Caki2 (cell line): ENCODE measurements around the gene RPL36A. TPM values are rescaled to one million over a fixed set of nuclear protein-coding genes. Genes with fewer than 3 reads are reported as not detected.

Experiments
- DNase-seq: peaks from one replicate; pipeline ENCODE4 v3.0.0-alpha.2; 2015; ENCODE audit warnings: low read depth
- in situ Hi-C: cut with HindIII; loops from 2 replicates; pipeline ENCODE4 v1.10.0; 2016; ENCODE audit warnings: low sequenced_read_pairs, low pct_unique_long_range_greater_than_20kb, mixed read lengths
- total RNA-seq: library from RNA; depleted of rRNA; stranded (reverse); fragments of >200 nt; shearing (Covaris generic); gene quantifications from 2 replicates; pipeline ENCODE4 v1.2.3, GENCODE V29; 2014; ENCODE audit warnings: low replicate concordance; rRNA removed

RPL36A gene
- total RNA-seq, 1 experiment from 2014 or later = 446 TPM

- in situ Hi-C loops = no loop called here
- no peak for DNase-seq
Observed at GRCh38 chrX:101417981-101418841, 27.4 kb downstream of the RPL36A start.

DNA sequence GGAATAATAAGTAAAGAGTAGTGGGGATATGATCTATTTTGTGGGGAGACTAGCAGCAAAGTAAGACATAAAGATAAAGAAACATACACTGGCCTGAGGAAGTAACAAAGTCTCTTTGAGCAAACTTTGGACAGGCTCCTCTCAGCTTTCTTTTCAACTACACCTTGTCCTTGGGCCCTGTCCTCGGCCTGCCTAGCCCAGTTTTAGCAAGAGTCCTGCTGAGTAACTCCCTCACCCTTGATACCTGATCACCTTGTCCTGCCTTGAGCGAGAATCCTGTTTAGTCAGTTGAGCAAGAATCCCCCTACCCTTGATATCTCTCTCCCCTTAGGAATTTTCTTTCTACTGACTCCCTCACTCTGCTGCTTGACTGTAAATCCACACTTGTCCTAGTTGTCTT is 28.7 kb downstream of the RPL36A start:
- no peak for DNase-seq
- in situ Hi-C loops = no loop called here

DNA sequence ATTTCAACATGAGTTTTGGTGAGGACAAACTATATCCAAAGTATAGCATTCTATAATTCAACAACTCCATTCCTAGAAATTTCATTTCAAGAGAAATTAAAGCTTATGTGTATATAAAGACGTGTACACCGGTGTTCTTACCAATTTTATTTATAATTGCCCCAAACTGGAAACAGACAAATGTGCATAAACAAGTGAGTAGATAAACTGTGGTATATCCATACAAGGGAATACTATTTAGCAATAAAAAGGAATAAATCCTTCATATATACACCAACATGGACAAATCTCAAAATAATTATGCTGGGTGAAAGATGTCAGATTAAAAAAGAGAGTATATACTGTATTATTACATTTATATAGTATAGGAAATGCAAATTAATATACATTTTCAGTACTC is 37.1 kb downstream of the RPL36A start:
- in situ Hi-C loops = no loop called here

DNA sequence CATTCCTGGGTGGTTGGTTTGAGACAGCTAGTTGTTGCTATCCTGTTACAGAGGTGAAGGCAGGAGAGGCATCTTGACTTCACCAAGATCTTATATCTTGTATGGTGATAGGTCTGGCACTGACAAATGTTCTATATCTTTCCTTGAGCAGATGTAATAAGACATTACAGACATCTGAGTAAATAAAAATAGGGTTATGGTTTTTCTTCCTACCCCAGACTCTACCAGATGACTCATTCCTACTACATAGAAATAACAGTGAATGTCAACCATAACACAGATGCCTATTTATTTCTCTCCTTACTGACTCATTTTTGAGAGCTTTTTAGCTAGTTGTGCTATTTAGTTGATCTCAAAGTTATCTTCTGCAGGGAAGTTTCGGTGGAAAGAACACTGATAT is 39.1 kb downstream of the RPL36A start:
- peak; percentile 19 for DNase-seq

More for the DNA sequence above, 37.1 kb downstream of the RPL36A start:
- no peak for DNase-seq

DNA sequence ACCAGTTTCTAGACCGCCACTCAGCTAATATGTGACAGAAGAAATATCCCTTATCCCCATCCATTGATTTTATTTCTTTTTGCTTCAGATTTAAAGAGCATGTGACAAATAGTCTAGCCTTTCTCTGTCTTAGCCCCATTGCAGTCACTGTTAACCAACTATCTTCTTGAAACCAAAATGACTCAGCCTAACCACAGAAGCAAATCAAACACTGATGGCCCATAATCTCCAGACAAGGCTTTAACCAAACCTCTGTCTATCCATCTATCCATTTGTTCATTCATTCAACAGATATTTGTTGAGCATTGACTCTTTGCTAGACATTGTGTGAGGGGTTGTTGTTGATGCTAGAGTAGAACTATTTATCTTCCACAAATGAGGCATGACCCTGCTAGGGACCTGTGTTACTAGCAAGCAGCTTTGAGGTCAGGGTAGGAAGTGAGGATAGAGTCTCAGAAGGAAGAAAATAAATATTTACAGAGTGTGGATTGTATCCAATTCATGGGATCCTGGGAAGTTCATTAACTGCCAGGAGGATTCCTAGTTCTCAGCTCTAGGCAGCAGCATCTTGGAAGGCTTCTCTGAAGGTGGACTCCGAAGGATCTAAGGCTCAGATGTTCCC is 39.8 kb downstream of the RPL36A start:
- in situ Hi-C loops = no loop called here
- peak; percentile 42 for DNase-seq

More for the DNA sequence above, 39.1 kb downstream of the RPL36A start:
- in situ Hi-C loops = no loop called here

- in situ Hi-C loops = no loop called here
- DNase-seq = no peak
Observed at GRCh38 chrX:101442085-101442484, 51.3 kb downstream of the RPL36A start.

Other genes with a start within 250 kb of the RPL36A start
- 0.24 TPM in 1 of 2 replicates, not detected in the other for gene DRP2, start 171.2 kb upstream of the RPL36A start, total RNA-seq
- gene TAF7L, start 99.7 kb upstream of the RPL36A start, total RNA-seq = not detected in 2 replicates
- 8.0 and 10.3 TPM in 2 replicates for gene TIMM8A, start 42.3 kb upstream of the RPL36A start, total RNA-seq
- 0.07 TPM in 1 of 2 replicates, not detected in the other for gene BTK, start 4.8 kb upstream of the RPL36A start, total RNA-seq
- gene GLA, start 16.9 kb downstream of the RPL36A start, total RNA-seq = 146 and 165 TPM in 2 replicates
- gene HNRNPH2, start 17.2 kb downstream of the RPL36A start, total RNA-seq = 22.1 and 26.8 TPM in 2 replicates
- not detected in 2 replicates for gene ARMCX4, start 94.4 kb downstream of the RPL36A start, total RNA-seq
- 12.7 and 21.2 TPM in 2 replicates for gene ARMCX1, start 159.5 kb downstream of the RPL36A start, total RNA-seq
- gene ARMCX6, start 227.0 kb downstream of the RPL36A start, total RNA-seq = 34.3 and 105 TPM in 2 replicates
- gene ARMCX3, start 232.1 kb downstream of the RPL36A start, total RNA-seq = 22.8 and 43.5 TPM in 2 replicates